Stimulated activated CD8-positive, alpha-beta memory T cell treated with anti-CD3 and anti-CD28 coated beads, Interleukin-7, amount 100 ng/mL, for 48 hours (primary cell): ENCODE measurements around the gene NBDY.
A peak's percentile ranks its signal among the peaks of the same experiment; 100 is the strongest.
"Not testable (repeated sequence)": the region's sequence is repeated elsewhere in the genome, so short reads cannot be mapped to it uniquely, and the experiment has no call there.

Source experiments
- DNase-seq, 2 donors: peaks; one replicate each; pipeline ENCODE4 v3.0.0-alpha.2; 2020; ENCODE audit warnings: low read depth in 1 of 2; ENCODE audit errors: extremely low read depth in 1 of 2

Gene NBDY

GRCh38 chrX:56729152-56729850, at the start of gene NBDY:
TSS of gene NBDY (plus strand) at chrX:56729243. CDS start at chrX:56729354, 111 bp downstream.
- peak in 1 of 2 donors; percentile 12 for DNase-seq

- DNase-seq = not testable (repeated sequence)
Observed at GRCh38 chrX:56704530-56704929, 24.5 kb upstream of the NBDY start.

- DNase-seq = no peak
Observed at GRCh38 chrX:56726605-56727004, 2.4 kb upstream of the NBDY start.

GRCh38 chrX:56727531-56727930, 1.5 kb upstream of the NBDY start:
- no peak for DNase-seq

GRCh38 chrX:56728321-56728720, 722 bp upstream of the NBDY start:
- DNase-seq = no peak

- DNase-seq = no peak
Observed at GRCh38 chrX:56728752-56729151, 291 bp upstream of the NBDY start.

GRCh38 chrX:56733459-56734046, 4.5 kb downstream of the NBDY start:
- no peak for DNase-seq

- DNase-seq = no peak
Observed at GRCh38 chrX:56736219-56736618, 7.2 kb downstream of the NBDY start.

GRCh38 chrX:56738670-56739069, 9.6 kb downstream of the NBDY start:
- DNase-seq = no peak

- DNase-seq = no peak
Observed at GRCh38 chrX:56744996-56745395, 16.0 kb downstream of the NBDY start.

GRCh38 chrX:56746996-56747395, 18.0 kb downstream of the NBDY start:
- no peak for DNase-seq

GRCh38 chrX:56751071-56751470, 22.0 kb downstream of the NBDY start:
- no peak for DNase-seq

GRCh38 chrX:56757327-56757726, 28.3 kb downstream of the NBDY start:
- no peak for DNase-seq

GRCh38 chrX:56758456-56758855, 29.4 kb downstream of the NBDY start:
- no peak for DNase-seq

- DNase-seq = no peak
Observed at GRCh38 chrX:56759736-56760409, 30.8 kb downstream of the NBDY start.

- not testable (repeated sequence) for DNase-seq
Observed at GRCh38 chrX:56760410-56761124, 31.5 kb downstream of the NBDY start.

GRCh38 chrX:56761167-56761566, 32.1 kb downstream of the NBDY start:
- no peak for DNase-seq

GRCh38 chrX:56762220-56762619, 33.2 kb downstream of the NBDY start:
- no peak for DNase-seq

- no peak for DNase-seq
Observed at GRCh38 chrX:56762707-56763555, 33.9 kb downstream of the NBDY start.

GRCh38 chrX:56763556-56764152, 34.6 kb downstream of the NBDY start:
- DNase-seq = no peak
